ENCODE data around the gene C5orf63. TPM values are rescaled to one million over a fixed set of nuclear protein-coding genes. Genes with fewer than 3 reads are reported as not detected.

Gene C5orf63
- total and polyA plus RNA-seq, 9 of the 15 experiments (the other 6 are each of a cell fraction or from before 2014, with no cell fraction given) = 1.8 to 24.6 (median 6.2) TPM

- no peak overlapping the region for H3K4me3 ChIP-seq
- no peaks in the 10 kb centered on the region for H3K9me3 ChIP-seq (replicated peaks; ENCODE audit: control insufficient read depth, insufficient read depth, low read depth, low read length)
- ChIA-PET POLR2A (no interaction called here), CTCF (ENCODE audit: low intra/inter-chr PET ratio) (no interaction called here)
- FAIRE-seq (no peak), DNase-seq (ENCODE audit: extremely low read depth in 1 of 4, low spot score in 3 of 4) (no peak), ATAC-seq (no peak)
- H3K79me2 ChIP-seq (ENCODE audit: control insufficient read depth, insufficient read depth, low read length) = no peaks in the 10 kb centered on the region
- TF ChIP-seq ARID2 (IDR thresholded peaks at IDR 0.05) = no peak
- no peak for TF ChIP-seq RAD21 (CRISPR knock-in tag; conservative IDR thresholded peaks at IDR 0.05 in 1 of 2, IDR thresholded peaks at IDR 0.05 in 1 of 2)
- no peak for TF ChIP-seq RFX7 (CRISPR knock-in tag; IDR thresholded peaks at IDR 0.05)
- TF ChIP-seq ZNF253 (CRISPR knock-in tag; conservative IDR thresholded peaks at IDR 0.05) = no peak
- no peak for TF ChIP-seq DIDO1 (tag; IDR thresholded peaks at IDR 0.05; ENCODE audit: low read depth)
- no peak for TF ChIP-seq FOXJ3 (CRISPR knock-in tag; IDR thresholded peaks at IDR 0.05)
- TF ChIP-seq E4F1 (CRISPR knock-in tag; IDR thresholded peaks at IDR 0.05; ENCODE audit: borderline replicate concordance) = no peak
- TF ChIP-seq ZNF316 (IDR thresholded peaks at IDR 0.05) = no peak
- TF ChIP-seq PPARD (CRISPR knock-in tag; IDR thresholded peaks at IDR 0.05) = no peak
- no peaks in the 10 kb centered on the region for H4K20me1 ChIP-seq (replicated peaks; ENCODE audit: control insufficient read depth, insufficient read depth, low read length)
- no peak overlapping the region for H3K4me2 ChIP-seq (ENCODE audit: insufficient read depth, low read length)
- no peaks in the 10 kb centered on the region for H3K9me1 ChIP-seq (ENCODE audit: control insufficient read depth, insufficient read depth, low read length)
- H3K9ac ChIP-seq (ENCODE audit: insufficient read depth in 1 of 2, low read depth in 2 of 2, low read length in 2 of 2) = no peak overlapping the region
- BruUV-seq (replicated peaks) = no TSS peak
- no peaks in the 10 kb centered on the region; a peak in 1 of 5 replicates for H3K4me1 ChIP-seq (replicated peaks in 1 of 2; ENCODE audit: control insufficient read depth in 2 of 2, insufficient read depth in 2 of 2, low read length in 2 of 2)
- H2AFZ ChIP-seq (ENCODE audit: low read depth, low read length) = no peak overlapping the region
- intact Hi-C loops (cut with micrococcal nuclease) (no loop called here), in situ Hi-C loops (cut with MboI) (no loop called here)
- H3K27me3 ChIP-seq (ENCODE audit: control insufficient read depth in 2 of 2, insufficient read depth in 2 of 2, low read length in 2 of 2) = no peaks in the 10 kb centered on the region
- no peak overlapping the region for H3K27ac ChIP-seq (ENCODE audit: extremely low read depth, low read depth, low read length)
- no peaks in the 10 kb centered on the region for H3K36me3 ChIP-seq (ENCODE audit: control insufficient read depth, insufficient read depth, low read length)
These were observed 6.6 kb downstream of the C5orf63 start for GRCh38 chr5:127066721-127067120.
